Skin epidermis (tissue), 12 donors: ENCODE data around the gene KIRREL3.

Experiments
- H3K27ac ChIP-seq, 21 experiments: fragments of 200-600 bp; sonication (generic) in 11 of 21; one replicate each; pipeline ENCODE4 v1.5.0; 2020; ENCODE audit warnings: mild to moderate bottlenecking in 3 of 21, inconsistent platforms in 2 of 21, moderate library complexity in 2 of 21
- H3K4me3 ChIP-seq, 7 experiments: fragments of 200-600 bp; sonication (generic) in 2 of 7; one replicate each; pipeline ENCODE4 v1.5.0; 2020; ENCODE audit warnings: inconsistent platforms in 2 of 7, mild to moderate bottlenecking in 2 of 7, moderate library complexity in 1 of 7

The KIRREL3 gene

GRCh38 chr11:126886636-126887035, 113.9 kb downstream of the KIRREL3 start:
- H3K4me3 ChIP-seq = no peak overlapping the region
- no peak overlapping the region for H3K27ac ChIP-seq

- no peak overlapping the region for H3K4me3 ChIP-seq
- no peak overlapping the region for H3K27ac ChIP-seq
Measured at GRCh38 chr11:126886085-126886484, 114.5 kb downstream of the KIRREL3 start.

- H3K4me3 ChIP-seq = no peak overlapping the region
- no peak overlapping the region for H3K27ac ChIP-seq
Measured at GRCh38 chr11:126884594-126884993, 116.0 kb downstream of the KIRREL3 start.

GRCh38 chr11:126884192-126884591, 116.4 kb downstream of the KIRREL3 start:
- no peak overlapping the region for H3K27ac ChIP-seq
- no peak overlapping the region for H3K4me3 ChIP-seq

GRCh38 chr11:126880872-126881271, 119.7 kb downstream of the KIRREL3 start:
- no peak overlapping the region for H3K4me3 ChIP-seq
- H3K27ac ChIP-seq = no peak overlapping the region

GRCh38 chr11:126879516-126879915, 121.1 kb downstream of the KIRREL3 start:
- no peak overlapping the region for H3K4me3 ChIP-seq
- no peak overlapping the region for H3K27ac ChIP-seq

GRCh38 chr11:126878913-126879482, 121.6 kb downstream of the KIRREL3 start:
- H3K27ac ChIP-seq = no peak overlapping the region
- no peak overlapping the region for H3K4me3 ChIP-seq

GRCh38 chr11:126874831-126875230, 125.7 kb downstream of the KIRREL3 start:
- Histone ChIP-seq H3K4me3 (no peak overlapping the region), H3K27ac (no peak overlapping the region)

GRCh38 chr11:126874276-126874675, 126.3 kb downstream of the KIRREL3 start:
- no peak overlapping the region for H3K4me3 ChIP-seq

GRCh38 chr11:126871792-126872191, 128.8 kb downstream of the KIRREL3 start:
- Histone ChIP-seq H3K4me3 (no peak overlapping the region), H3K27ac (no peak overlapping the region)

More at GRCh38 chr11:126874276-126874675, 126.3 kb downstream of the KIRREL3 start:
- H3K27ac ChIP-seq = no peak overlapping the region

- H3K4me3 ChIP-seq = no peak overlapping the region
- H3K27ac ChIP-seq = no peak overlapping the region
Measured at GRCh38 chr11:126870021-126870420, 130.5 kb downstream of the KIRREL3 start.

- Histone ChIP-seq H3K27ac (no peak overlapping the region), H3K4me3 (no peak overlapping the region)
Measured at GRCh38 chr11:126868741-126869140, 131.8 kb downstream of the KIRREL3 start.

GRCh38 chr11:126864934-126865333, 135.6 kb downstream of the KIRREL3 start:
- H3K27ac ChIP-seq = no peak overlapping the region

GRCh38 chr11:126863294-126863997, 137.1 kb downstream of the KIRREL3 start:
- no peak overlapping the region for H3K27ac ChIP-seq
- H3K4me3 ChIP-seq = no peak overlapping the region

More at GRCh38 chr11:126864934-126865333, 135.6 kb downstream of the KIRREL3 start:
- H3K4me3 ChIP-seq = no peak overlapping the region

GRCh38 chr11:126862664-126863243, 137.8 kb downstream of the KIRREL3 start:
- Histone ChIP-seq H3K27ac (no peak overlapping the region), H3K4me3 (no peak overlapping the region)

- no peak overlapping the region for H3K27ac ChIP-seq
Measured at GRCh38 chr11:126861796-126862459, 138.6 kb downstream of the KIRREL3 start.

GRCh38 chr11:126857860-126858808, 142.4 kb downstream of the KIRREL3 start:
- H3K4me3 ChIP-seq = no peak overlapping the region
- no peak overlapping the region for H3K27ac ChIP-seq

More at GRCh38 chr11:126861796-126862459, 138.6 kb downstream of the KIRREL3 start:
- no peak overlapping the region for H3K4me3 ChIP-seq

GRCh38 chr11:126855536-126855935, 145.0 kb downstream of the KIRREL3 start:
- Histone ChIP-seq H3K4me3 (no peak overlapping the region), H3K27ac (no peak overlapping the region)

GRCh38 chr11:126853732-126854131, 146.8 kb downstream of the KIRREL3 start:
- H3K4me3 ChIP-seq = no peak overlapping the region
- H3K27ac ChIP-seq = no peak overlapping the region

- Histone ChIP-seq H3K4me3 (no peak overlapping the region), H3K27ac (no peak overlapping the region)
Measured at GRCh38 chr11:126844789-126845188, 155.8 kb downstream of the KIRREL3 start.
